ACHN (cell line): ENCODE results near the gene RTKN2.
A peak's percentile ranks its signal among the peaks of the same experiment; 100 is the strongest.
"Not testable (repeated sequence)": the region's sequence is repeated elsewhere in the genome, so short reads cannot be mapped to it uniquely, and the experiment has no call there.

Experiments
- DNase-seq: peaks from one replicate; pipeline ENCODE4 v3.0.0-alpha.2; 2015
- in situ Hi-C: cut with HindIII; loops from 2 replicates; pipeline ENCODE4 v1.10.0; 2017; ENCODE audit warnings: low sequenced_read_pairs, low pct_ligation_motif_present, low pct_unique_long_range_greater_than_20kb

RTKN2 gene

DNA sequence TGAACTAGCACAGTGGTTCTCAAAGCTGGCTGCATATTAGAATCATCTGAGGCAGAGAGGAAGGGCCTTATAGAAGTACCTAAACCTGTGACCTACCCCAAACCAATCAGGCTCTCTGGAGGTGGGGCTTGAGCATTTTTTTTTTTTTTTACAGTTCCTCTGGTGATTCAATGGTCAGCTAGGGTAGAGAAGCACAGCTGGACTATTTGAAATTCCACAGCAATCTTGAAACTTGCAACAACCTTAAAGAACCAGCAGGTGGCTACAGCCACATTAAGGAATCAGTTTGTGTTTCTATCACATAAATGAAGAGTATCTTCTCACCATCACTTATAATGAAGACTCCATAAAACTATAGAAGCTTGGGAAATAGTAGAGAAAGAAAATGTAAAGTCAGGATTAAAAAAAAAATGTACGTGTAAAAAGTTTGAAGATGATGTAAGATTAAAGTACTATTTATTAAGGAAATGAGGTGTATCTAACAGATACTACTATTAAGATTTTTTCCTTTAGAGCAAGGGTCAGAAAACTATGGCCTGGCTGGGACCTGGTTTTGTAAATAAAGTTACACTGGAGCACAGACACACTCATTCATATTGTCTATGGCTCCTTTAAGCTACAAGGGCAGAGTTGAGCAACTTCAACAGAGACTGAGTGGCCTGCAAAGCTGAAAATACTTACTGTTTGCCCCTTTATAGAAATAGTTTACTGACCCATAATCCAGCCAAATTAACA, 3.8 kb downstream of the RTKN2 start:
- DNase-seq: peak; percentile 94
- in situ Hi-C loops: no loop called here

DNA sequence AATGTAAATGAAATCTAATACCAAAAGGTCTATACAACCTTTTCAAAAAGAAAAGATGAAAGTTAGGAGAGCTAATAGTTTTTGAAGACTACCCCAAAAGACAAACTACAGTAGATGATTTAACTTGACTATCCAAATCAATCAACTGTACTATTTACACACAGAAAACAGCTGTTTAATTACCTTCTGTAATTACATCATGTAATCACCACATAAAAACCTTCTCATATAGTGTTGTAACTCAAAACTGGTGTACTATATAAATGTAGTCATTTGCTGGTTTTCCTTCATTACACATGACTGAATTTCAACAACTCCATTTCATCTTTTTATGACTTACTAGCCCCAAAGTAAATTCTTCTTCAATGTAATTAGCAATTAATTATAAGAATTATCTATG, 4.5 kb downstream of the RTKN2 start:
- DNase-seq: no peak
- in situ Hi-C loops: no loop called here

DNA sequence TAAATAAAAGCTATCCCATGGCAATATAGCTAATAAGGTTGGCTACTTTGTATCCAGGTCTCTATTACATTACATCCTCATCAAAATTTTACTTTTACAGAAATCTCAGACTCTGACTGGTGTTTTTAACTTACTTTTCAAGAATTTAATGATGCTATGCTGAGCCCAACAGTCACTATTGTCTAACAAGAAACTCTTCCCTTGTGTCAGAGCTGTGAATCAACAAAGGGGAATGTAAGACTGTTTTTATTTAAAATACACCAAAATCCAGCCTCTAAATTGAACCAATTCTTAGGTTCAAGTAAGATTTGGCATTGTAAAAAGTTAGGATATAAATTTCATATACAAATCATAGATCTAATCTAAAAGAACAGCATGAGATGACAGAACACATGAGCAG, 7.0 kb downstream of the RTKN2 start:
- in situ Hi-C loops: no loop called here
- DNase-seq: no peak

DNA sequence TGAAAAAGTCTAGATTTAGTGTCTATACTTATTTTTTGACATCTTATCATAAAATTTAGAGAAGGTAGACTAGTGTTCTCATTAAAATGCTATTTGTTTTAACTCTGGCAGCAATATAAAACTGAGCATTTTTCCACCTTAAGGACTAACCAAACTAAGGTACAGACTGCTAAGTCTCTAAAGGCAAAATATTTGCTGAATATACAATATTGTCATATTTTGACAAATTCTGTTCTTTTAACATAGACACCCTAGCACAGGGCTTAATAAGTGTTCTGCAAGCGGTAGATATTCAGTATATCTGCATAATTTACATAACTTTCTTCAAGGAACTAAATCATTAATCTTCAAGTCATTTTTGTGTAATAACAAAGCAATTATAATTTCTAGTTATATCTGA, 8.6 kb downstream of the RTKN2 start:
- no peak for DNase-seq
- in situ Hi-C loops: no loop called here

DNA sequence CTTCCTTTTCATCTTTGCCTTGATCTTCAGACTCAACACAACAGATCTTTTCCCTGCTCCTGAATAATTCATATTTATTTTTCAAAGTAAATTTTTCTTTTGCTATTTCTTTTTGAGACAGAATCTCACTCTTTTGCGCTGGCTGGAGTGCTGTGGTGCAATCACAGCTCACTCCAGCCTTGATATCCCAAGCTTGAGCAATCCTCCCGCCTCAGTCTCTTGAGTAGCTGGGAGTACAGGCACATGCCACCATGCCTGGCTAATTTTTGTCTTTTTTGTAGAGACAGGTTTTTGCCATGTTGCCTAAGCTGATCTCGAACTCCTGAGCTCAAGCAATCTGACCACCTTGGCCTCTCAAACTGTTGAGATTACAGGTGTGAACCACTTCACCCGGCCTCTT, 9.2 kb downstream of the RTKN2 start:
- in situ Hi-C loops: no loop called here
- DNase-seq: no peak

DNA sequence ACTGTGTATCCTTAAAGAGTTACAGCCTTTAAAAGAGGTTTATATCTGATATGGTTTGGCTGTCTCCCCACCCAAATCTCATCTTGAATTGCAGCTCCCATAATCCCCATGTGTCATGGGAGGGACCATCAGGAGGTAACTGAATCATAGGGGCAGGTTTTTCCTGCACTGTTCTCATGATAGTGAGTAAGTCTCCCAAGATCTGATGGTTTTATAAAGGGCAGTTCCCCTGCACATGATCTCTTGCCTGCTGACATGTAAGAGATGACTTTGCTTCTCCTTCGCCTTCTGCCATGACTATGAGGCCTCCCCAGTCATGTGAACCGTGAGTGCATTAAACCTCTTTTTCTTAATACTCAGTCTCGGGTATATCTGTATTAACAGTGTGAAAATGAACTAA, 9.7 kb downstream of the RTKN2 start:
- in situ Hi-C loops: no loop called here
- DNase-seq: no peak

DNA sequence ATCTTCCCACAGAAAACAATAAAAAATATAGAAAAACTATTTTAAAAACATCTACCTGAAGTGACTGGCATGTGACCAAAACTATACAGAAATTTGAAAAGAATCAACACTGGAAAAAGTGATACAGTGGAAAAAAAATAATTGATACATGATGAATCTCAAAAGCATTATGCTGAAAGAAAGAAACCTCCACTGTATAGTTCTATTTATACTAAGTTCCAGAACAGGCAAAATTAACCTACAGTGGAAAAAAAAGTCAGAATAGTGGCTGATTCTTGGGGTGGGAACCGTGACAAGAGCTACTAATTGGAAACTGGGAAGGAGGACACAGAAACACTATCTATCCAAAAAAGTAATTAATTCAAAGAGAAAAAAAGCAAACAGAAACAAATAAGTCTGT, 14.9 kb downstream of the RTKN2 start:
- in situ Hi-C loops: no loop called here
- no peak for DNase-seq

DNA sequence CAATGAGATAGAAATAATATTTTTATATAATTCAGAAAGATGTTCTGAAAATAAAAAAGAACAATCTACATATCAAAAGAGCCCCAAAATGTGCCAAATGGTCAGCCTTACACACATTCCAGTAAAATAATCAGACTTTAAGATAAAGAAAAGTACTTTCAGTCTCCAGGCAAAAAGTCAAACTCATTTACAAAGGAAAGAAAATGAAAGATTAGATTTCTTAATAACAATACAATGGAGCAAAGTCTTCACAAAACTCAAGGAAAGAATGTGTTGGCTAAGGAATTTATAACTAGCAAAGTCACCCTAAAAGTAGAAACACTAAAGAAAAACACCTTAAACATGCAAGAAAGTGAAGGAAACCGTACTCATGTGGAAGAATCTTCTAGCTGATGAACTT, 16.6 kb downstream of the RTKN2 start:
- in situ Hi-C loops: no loop called here
- no peak for DNase-seq

DNA sequence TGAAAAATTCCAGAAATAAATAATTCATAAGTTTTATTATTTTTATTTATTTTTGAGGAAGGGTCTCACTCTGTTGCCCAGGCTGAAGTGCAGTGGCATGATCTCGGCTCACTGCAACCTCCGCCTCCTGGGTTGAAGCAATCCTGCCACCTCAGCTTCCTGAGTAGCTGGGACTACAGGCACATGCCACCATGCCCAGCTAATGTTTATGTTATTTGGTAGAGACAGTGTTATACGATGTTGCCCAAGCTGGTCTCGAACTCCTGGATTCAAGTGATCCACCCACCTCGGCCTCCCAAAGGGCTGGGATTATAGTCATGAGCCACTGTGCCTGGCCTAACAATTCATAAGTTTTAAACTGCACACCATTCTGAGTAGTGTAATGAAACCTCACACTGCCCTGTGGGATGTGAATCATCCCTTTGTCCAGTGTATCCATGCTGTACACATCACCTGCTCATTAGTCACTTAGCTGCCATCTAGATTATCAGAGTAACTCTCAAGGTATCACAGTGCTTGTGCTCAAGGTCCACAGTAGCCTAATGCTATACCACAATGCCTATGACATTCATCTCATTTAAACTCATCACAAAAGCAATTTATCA, 17.9 kb downstream of the RTKN2 start:
- in situ Hi-C loops: no loop called here

DNA sequence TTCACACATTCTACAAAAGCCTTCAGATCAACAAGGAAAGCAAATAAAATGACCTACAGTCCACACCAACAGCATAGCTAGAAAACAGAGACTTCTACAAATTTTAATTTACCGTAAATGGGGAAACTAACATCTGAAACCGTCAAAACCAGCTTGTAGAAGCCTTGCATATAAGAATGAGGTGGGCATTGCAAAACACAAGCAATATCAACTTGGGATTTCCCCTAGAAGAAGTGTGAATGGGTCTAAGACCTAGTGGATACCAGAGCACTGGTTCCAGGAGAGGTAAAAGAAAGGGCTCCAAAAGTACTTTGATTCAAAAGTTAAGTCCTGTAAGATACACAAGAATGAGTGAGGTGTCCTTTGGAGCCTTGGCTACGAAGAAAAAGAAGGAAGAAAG, 18.7 kb downstream of the RTKN2 start:
- in situ Hi-C loops: no loop called here
- no peak for DNase-seq

More for the DNA sequence above, 17.9 kb downstream of the RTKN2 start:
- DNase-seq: peak; percentile 75

DNA sequence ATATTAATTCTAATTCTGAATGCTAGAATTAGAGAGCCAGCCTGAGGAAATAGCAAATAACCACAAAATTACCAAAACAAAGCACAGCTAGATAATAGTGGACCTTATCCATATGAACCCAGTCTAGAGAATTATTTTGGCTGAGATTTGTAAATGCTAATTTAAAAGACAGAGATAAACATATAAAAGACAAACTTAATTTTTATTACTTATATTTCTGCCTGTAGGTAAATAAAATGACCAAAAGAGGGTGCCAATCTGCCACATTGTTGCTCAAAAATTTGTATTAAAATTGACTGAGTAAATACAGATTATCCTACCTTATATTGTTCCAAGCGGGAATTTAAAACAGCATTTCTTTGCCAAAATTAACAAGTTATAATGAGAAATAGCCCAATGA, 20.2 kb downstream of the RTKN2 start:
- peak; percentile 34 for DNase-seq
- in situ Hi-C loops: no loop called here

DNA sequence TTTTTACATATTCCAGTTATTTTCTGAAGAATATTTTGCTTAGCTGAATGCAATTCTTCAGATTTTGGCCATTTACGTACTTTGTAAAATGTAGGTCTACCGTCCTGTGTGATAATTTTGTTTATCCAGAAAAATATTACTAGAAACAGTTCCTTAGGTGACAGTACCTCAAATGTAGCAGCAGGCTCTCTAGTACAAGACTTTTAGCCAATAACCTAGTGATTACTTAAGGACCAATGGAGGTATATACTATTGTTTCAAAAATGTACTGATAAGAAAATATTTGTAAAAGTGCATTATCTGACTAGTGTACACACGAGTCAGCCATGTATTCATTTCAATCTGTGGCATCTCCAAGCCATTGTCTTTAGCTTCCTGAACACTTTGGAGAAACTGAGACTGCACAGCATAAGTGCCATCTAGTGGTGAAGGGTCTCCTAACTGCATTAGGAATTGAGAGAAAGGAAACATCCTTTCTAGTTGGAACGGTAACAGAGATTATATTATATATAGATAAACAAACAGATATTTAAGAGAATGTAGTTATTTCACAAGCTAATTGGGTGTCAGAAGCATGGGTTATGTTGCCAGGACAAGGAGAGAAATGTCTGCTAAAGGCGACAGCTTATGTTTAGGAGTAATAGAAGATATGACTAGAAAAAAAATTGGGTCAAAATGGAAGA, 23.7 kb downstream of the RTKN2 start:
- peak; percentile 81 for DNase-seq
- in situ Hi-C loops: no loop called here

DNA sequence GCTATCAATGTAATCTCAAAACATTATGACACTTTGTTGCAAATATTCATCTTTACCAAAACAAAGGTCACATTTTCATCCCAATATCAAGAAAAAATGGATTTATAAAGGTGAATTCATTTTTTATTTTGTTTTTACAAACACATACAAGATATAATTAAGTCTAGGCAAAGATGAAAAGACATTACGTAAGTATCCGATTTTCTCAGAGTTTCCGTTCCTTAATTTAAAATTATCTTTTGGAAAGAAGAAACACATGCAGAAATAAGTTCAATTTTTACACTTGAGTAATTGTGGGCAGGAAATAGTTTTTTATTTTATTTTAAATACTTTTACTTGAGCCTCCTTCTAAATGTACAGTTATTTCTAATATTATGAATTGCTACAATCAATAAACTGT, 24.6 kb downstream of the RTKN2 start:
- DNase-seq: no peak
- in situ Hi-C loops: no loop called here

DNA sequence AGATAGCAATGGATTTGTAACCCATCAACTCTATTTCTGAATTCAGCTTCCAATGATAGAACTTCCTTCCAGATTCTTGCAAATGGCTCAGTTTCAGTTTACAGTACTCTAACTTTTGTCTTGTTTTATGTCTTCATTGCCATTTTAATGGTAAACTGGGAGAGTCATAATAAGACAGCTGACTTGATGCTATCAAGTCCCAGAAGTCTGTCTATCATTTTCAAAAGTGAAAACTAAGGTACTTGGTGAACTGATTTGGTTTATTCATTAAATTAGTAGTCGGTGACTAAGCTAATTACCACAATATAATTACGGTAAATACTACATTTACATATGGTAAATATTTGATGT, 25.0 kb downstream of the RTKN2 start:
- in situ Hi-C loops: no loop called here
- DNase-seq: no peak

DNA sequence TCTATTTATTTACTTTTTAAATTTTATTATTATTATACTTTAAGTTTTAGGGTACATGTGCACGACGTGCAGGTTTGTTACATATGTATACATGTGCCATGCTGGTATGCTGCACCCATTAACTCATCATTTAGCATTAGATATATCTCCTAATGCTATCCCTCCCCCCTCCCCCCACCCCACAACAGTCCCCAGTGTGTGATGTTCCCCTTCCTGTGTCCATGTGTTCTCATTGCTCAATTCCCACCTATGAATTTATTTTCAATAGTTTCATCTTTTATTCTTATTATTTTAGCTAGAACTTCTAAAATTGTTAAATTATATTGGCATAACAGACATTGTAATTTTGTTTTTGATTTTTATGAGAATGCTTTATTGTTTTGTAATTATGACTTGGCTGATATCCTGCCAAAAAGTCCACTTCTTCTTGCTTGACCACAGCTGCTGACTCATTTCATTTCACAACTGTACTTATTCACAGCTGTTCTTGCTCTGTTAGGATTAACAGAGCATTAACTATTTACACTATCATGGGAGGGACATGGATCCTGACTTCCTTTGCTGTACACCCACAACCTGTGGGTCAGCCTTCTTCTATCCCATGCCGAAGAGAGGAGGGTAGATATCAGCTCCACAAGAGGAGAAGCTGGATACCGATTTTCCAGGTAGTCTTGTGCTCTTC, 25.5 kb downstream of the RTKN2 start:
- peak; percentile 91 for DNase-seq

DNA sequence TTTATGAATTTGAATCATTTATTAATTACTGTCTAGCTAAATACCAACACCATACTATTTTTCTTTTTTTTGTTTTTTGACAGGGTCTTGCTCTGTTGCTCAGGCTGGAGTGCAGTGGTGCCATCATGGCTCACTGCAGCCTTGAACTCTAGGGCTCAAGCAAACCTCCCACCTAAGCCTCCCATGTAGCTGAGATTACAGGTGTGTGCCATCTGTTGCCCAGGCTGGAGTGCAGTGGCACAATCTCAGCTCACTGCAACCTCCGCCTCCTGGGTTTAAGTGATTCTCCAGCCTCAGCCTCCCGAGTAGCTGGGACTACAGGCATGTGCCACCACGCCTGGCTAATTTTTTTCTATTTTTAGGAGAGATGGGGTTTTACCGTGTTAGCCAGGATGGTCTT, 27.1 kb downstream of the RTKN2 start:
- DNase-seq, in situ Hi-C loops: not testable (repeated sequence)

More for the DNA sequence above, 25.5 kb downstream of the RTKN2 start:
- in situ Hi-C loops: not testable (repeated sequence)

DNA sequence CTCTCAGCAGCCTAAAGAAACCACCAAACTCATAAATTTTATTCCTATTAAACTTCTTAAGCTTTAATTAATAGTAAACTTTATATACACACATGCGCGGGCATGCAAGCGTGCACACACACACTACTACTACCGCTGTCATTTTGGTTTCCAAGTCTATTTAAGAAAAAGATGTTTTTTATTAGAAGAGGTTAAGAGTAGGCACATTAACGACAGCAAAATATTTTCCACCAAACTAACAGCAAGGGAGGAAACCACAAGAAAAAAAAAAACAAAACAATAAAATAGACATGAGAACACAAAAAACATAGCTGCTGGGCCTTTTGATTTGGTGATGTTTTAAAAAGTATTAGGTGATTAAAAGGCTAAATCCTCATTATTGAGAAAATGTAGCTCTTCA, 28.6 kb downstream of the RTKN2 start:
- in situ Hi-C loops: no loop called here

DNA sequence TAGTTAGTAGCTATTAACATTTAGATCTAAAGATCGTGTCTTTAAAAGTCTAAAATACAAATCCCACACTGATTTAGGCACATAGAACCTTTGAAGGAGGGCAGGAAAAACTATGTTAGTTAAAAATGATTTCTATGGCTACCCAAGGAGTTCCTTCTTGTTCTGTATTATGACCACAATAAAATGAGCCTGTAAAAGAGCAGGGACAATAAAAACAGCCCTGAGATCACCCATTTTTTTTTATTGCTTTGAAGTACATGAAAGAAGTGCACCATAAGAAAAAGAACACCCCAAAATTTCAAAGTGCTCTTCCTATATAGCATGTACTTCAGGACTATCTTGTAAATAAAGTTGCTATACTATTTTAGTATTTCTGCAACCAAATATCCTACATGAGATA, 29.8 kb downstream of the RTKN2 start:
- DNase-seq: no peak
- in situ Hi-C loops: no loop called here

More for the DNA sequence above, 28.6 kb downstream of the RTKN2 start:
- no peak for DNase-seq

DNA sequence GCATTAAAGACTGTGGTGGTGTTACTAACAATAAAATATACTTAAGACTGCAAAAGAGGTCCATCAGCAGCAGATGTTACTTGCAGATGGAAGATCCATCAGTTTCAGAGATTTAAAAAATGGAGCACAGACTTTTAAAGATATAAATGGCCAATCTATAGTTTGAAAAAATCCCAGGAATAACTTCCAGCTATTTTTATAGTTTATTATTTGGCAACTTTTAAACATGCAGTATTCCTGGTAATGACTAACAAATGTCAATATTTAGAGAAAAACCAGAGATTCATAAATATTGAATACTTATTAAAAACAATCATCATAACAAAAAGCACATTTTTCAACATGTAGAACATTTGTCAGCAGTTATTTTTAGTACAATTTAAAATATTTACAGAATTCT, 30.7 kb downstream of the RTKN2 start:
- in situ Hi-C loops: no loop called here
- no peak for DNase-seq
